HG03159 (cell line): ENCODE data around the gene NTN4.
A peak's percentile ranks its signal among the peaks of the same experiment; 100 is the strongest.
"Not testable (repeated sequence)": the region's sequence is repeated elsewhere in the genome, so short reads cannot be mapped to it uniquely, and the experiment has no call there.

ENCODE experiments used
- ATAC-seq: cut with Tn5 transposase; IDR thresholded peaks from one replicate; pipeline ENCODE4 v1.9.1; 2021; ENCODE audit warnings: mild to moderate bottlenecking, moderate library complexity; ENCODE audit not compliant: unreplicated experiment

Gene NTN4

GRCh38 chr12:95756362-95756761 is 34.2 kb downstream of the NTN4 start:
- ATAC-seq: no peak

GRCh38 chr12:95755261-95755865 is 35.2 kb downstream of the NTN4 start:
- ATAC-seq: no peak

GRCh38 chr12:95746062-95746461 is 44.5 kb downstream of the NTN4 start:
- not testable (repeated sequence) for ATAC-seq

- no peak for ATAC-seq
Observed at GRCh38 chr12:95742586-95742985, 48.0 kb downstream of the NTN4 start.

- ATAC-seq: no peak
Observed at GRCh38 chr12:95741635-95742034, 48.9 kb downstream of the NTN4 start.

GRCh38 chr12:95740751-95741150 is 49.8 kb downstream of the NTN4 start:
- no peak for ATAC-seq

- ATAC-seq: no peak
Observed at GRCh38 chr12:95739561-95740313, 50.8 kb downstream of the NTN4 start.

GRCh38 chr12:95738024-95738611 is 52.4 kb downstream of the NTN4 start:
- ATAC-seq: no peak

GRCh38 chr12:95736631-95737030 is 53.9 kb downstream of the NTN4 start:
- no peak for ATAC-seq

GRCh38 chr12:95735728-95736127 is 54.8 kb downstream of the NTN4 start:
- ATAC-seq: not testable (repeated sequence)

- no peak for ATAC-seq
Observed at GRCh38 chr12:95733141-95733825, 57.3 kb downstream of the NTN4 start.

GRCh38 chr12:95731519-95731958 is 59.0 kb downstream of the NTN4 start:
- ATAC-seq: peak; percentile 94

GRCh38 chr12:95730457-95730856 is 60.1 kb downstream of the NTN4 start:
- no peak for ATAC-seq

GRCh38 chr12:95726903-95727302 is 63.7 kb downstream of the NTN4 start:
- ATAC-seq: no peak

GRCh38 chr12:95724767-95725166 is 65.8 kb downstream of the NTN4 start:
- ATAC-seq: no peak

- ATAC-seq: no peak
Observed at GRCh38 chr12:95723693-95724384, 66.7 kb downstream of the NTN4 start.

- ATAC-seq: no peak
Observed at GRCh38 chr12:95721320-95721719, 69.2 kb downstream of the NTN4 start.

GRCh38 chr12:95720146-95720545 is 70.4 kb downstream of the NTN4 start:
- no peak for ATAC-seq

- ATAC-seq: no peak
Observed at GRCh38 chr12:95718772-95719171, 71.8 kb downstream of the NTN4 start.

- ATAC-seq: no peak
Observed at GRCh38 chr12:95718006-95718431, 72.5 kb downstream of the NTN4 start.
